Measurements from ENCODE around the gene RNF223. TPM values are rescaled to one million over a fixed set of nuclear protein-coding genes. Genes with fewer than 3 reads are reported as not detected.
"Not testable (repeated sequence)": the region's sequence is repeated elsewhere in the genome, so short reads cannot be mapped to it uniquely, and the experiment has no call there.

The RNF223 gene
- total RNA-seq, 4 donors from 2014 or later, result not detected

- H3K9me3 ChIP-seq, result no peaks in the 10 kb centered on the region
- H3K4me3 ChIP-seq (replicated peaks in 1 of 3), result no peak overlapping the region
- TF ChIP-seq CTCF (IDR thresholded peaks at IDR 0.05), result no peak
- no peak for TF ChIP-seq POLR2A (IDR thresholded peaks at IDR 0.05)
- no peaks in the 10 kb centered on the region for H3K27me3 ChIP-seq
- H3K27ac ChIP-seq, result no peak overlapping the region
- intact Hi-C loops (cut with DNase I), result loop anchor here (10.0 kb wide), 1 partner anchor 264 kb away; the partner anchor contains the start of gene AURKAIP1
- H3K4me1 ChIP-seq, result peaks cover 0 to 5% of the 10 kb centered on the region in 2 donors
- no peak for DNase-seq
- H3K36me3 ChIP-seq, result no peaks in the 10 kb centered on the region
- 86 to 91% methylated on average over 26 to 29 of the region's 29 CpGs for WGBS, 2 donors
Observed at GRCh38 chr1:1110561-1110971, 36.5 kb upstream of the RNF223 start.

- DNase-seq, result no peak
- WGBS, 2 donors, result 81 to 82% methylated on average over 14 of the region's 14 CpGs
- H3K4me1 ChIP-seq, result no peaks in the 10 kb centered on the region
- no peak overlapping the region for H3K27ac ChIP-seq
- no peak overlapping the region for H3K4me3 ChIP-seq (replicated peaks in 1 of 3)
- TF ChIP-seq CTCF (IDR thresholded peaks at IDR 0.05) (no peak), POLR2A (IDR thresholded peaks at IDR 0.05) (no peak)
- no peaks in the 10 kb centered on the region for H3K36me3 ChIP-seq
- intact Hi-C loops (cut with DNase I), result loop anchor here (10.0 kb wide), 1 partner anchor 265 kb away; the partner anchor contains the start of gene AURKAIP1
- no peaks in the 10 kb centered on the region for H3K27me3 ChIP-seq
- no peaks in the 10 kb centered on the region for H3K9me3 ChIP-seq
Observed at GRCh38 chr1:1109743-1110142, 35.6 kb upstream of the RNF223 start.

- intact Hi-C loops (cut with DNase I), result no loop called here
- no peaks in the 10 kb centered on the region for H3K36me3 ChIP-seq
- TF ChIP-seq CTCF (IDR thresholded peaks at IDR 0.05) (no peak), POLR2A (IDR thresholded peaks at IDR 0.05) (no peak)
- H3K4me3 ChIP-seq (replicated peaks in 1 of 3), result no peak overlapping the region
- no peaks in the 10 kb centered on the region for H3K27me3 ChIP-seq
- H3K27ac ChIP-seq, result no peak overlapping the region
- H3K9me3 ChIP-seq, result no peaks in the 10 kb centered on the region
- no peak for DNase-seq
- no peaks in the 10 kb centered on the region for H3K4me1 ChIP-seq
- 95 to 96% methylated on average over 19 to 24 of the region's 31 CpGs for WGBS, 2 donors
Observed at GRCh38 chr1:1106510-1107221, 32.6 kb upstream of the RNF223 start.

GRCh38 chr1:1104152-1104551 is 30.0 kb upstream of the RNF223 start:
- H3K27ac ChIP-seq; H3K4me1 ChIP-seq; intact Hi-C loops (cut with DNase I); DNase-seq; H3K36me3 ChIP-seq; H3K9me3 ChIP-seq; H3K27me3 ChIP-seq; H3K4me3 ChIP-seq (replicated peaks in 1 of 3): not testable (repeated sequence)
- WGBS, 2 donors, result 91 to 93% methylated on average over 6 of the region's 6 CpGs

- Histone ChIP-seq H3K4me3 (replicated peaks in 1 of 3) (no peak overlapping the region), H3K4me1 (no peaks in the 10 kb centered on the region), H3K36me3 (no peaks in the 10 kb centered on the region), H3K27me3 (no peaks in the 10 kb centered on the region), H3K27ac (no peak overlapping the region), H3K9me3 (no peaks in the 10 kb centered on the region)
- intact Hi-C loops (cut with DNase I), result no loop called here
- TF ChIP-seq POLR2A (IDR thresholded peaks at IDR 0.05), result no peak
- TF ChIP-seq CTCF (IDR thresholded peaks at IDR 0.05), result no peak
- no peak for DNase-seq
- 88 to 91% methylated on average over 7 of the region's 7 CpGs for WGBS, 2 donors
Observed at GRCh38 chr1:1101503-1101902, 27.4 kb upstream of the RNF223 start.

All from thyroid gland (tissue), 4 donors.